GM12873 (cell line): ENCODE measurements around the gene NFATC4.

Experiments used
- CTCF ChIP-seq: IDR thresholded peaks from 2 replicates; pipeline ENCODE4 v1.5.1; 2012; ENCODE audit warnings: low read depth, mild to moderate bottlenecking, moderate library complexity, low read length, control low read depth; ENCODE audit not compliant: insufficient read depth; ENCODE audit errors: missing control alignments

NFATC4 gene

GRCh38 chr14:24334431-24335291 is 33.3 kb upstream of the NFATC4 start, which contains the start of gene ADCY4:
ADCY4 (minus strand) TSS chr14:24335071; CDS start chr14:24334652, 419 bp downstream.
- no peak for TF ChIP-seq CTCF

- TF ChIP-seq CTCF: no peak
Measured at GRCh38 chr14:24335461-24336171, 32.4 kb upstream of the NFATC4 start.

GRCh38 chr14:24337144-24337823 is 30.7 kb upstream of the NFATC4 start:
- no peak for TF ChIP-seq CTCF

- no peak for TF ChIP-seq CTCF
Measured at GRCh38 chr14:24337824-24338175, 30.2 kb upstream of the NFATC4 start.

GRCh38 chr14:24338843-24339242 is 29.1 kb upstream of the NFATC4 start:
- no peak for TF ChIP-seq CTCF

- no peak for TF ChIP-seq CTCF
Measured at GRCh38 chr14:24339284-24340151, 28.5 kb upstream of the NFATC4 start, which contains the start of gene RIPK3. RIPK3 (minus strand) TSS chr14:24339991; CDS start chr14:24339826, 165 bp downstream.

- TF ChIP-seq CTCF: no peak
Measured at GRCh38 chr14:24340606-24341005, 27.4 kb upstream of the NFATC4 start.
